ENCODE data around the gene LCE2B.

- TF ChIP-seq CTCF (conservative IDR thresholded peaks at IDR 0.05): no peak
- no peak for TF ChIP-seq EZH2 (IDR thresholded peaks at IDR 0.05; ENCODE audit: low read depth)
Measured at GRCh38 chr1:152679459-152679858, 6.5 kb upstream of the LCE2B start.

All from PC-9 (cell line).